Endodermal cell (in vitro differentiated cells): ENCODE data around the gene FNDC11. TPM values are rescaled to one million over a fixed set of nuclear protein-coding genes. Genes with fewer than 3 reads are reported as not detected.

Experiments
- DNase-seq: peaks from one replicate; pipeline ENCODE4 v3.0.0-alpha.2; 2017
- H3K27ac ChIP-seq: 2 replicates; pipeline ENCODE4 v1.5.1; 2013; ENCODE audit warnings: mild to moderate bottlenecking, low read depth, low read length, moderate library complexity
- H3K27me3 ChIP-seq: 2 replicates; pipeline ENCODE4 v1.6.1; 2013; ENCODE audit warnings: mild to moderate bottlenecking, low read length, moderate library complexity; ENCODE audit not compliant: insufficient read depth, control insufficient read depth, poor library complexity, severe bottlenecking
- H3K36me3 ChIP-seq: 2 replicates; pipeline ENCODE4 v1.7.0; 2013; ENCODE audit warnings: mild to moderate bottlenecking, low read length, moderate library complexity; ENCODE audit not compliant: control insufficient read depth, insufficient read depth
- H3K4me1 ChIP-seq: one replicate; pipeline ENCODE4 v1.7.0; 2013; ENCODE audit warnings: low read length; ENCODE audit not compliant: control insufficient read depth, insufficient read depth
- H3K4me3 ChIP-seq: 2 replicates; pipeline ENCODE4 v1.5.1; 2013; ENCODE audit warnings: mild to moderate bottlenecking, low read length, moderate library complexity
- H3K9ac ChIP-seq: 2 replicates; pipeline ENCODE4 v1.6.1; 2013; ENCODE audit warnings: mild to moderate bottlenecking, low read length, moderate library complexity; ENCODE audit not compliant: poor library complexity, severe bottlenecking; ENCODE audit errors: extremely low read depth
- H3K9me3 ChIP-seq: 2 replicates; pipeline ENCODE4 v1.6.1; 2013; ENCODE audit warnings: mild to moderate bottlenecking, low read length, moderate library complexity; ENCODE audit not compliant: control insufficient read depth
- H3K27ac Mint-ChIP-seq: 2 replicates; pipeline ENCODE4 v1.8.0; 2020; ENCODE audit warnings: mixed read lengths
- H3K27me3 Mint-ChIP-seq: 2 replicates; pipeline ENCODE4 v1.8.0; 2021; ENCODE audit warnings: mild to moderate bottlenecking, mixed read lengths; ENCODE audit not compliant: insufficient read depth
- H3K36me3 Mint-ChIP-seq: 2 replicates; pipeline ENCODE4 v1.8.0; 2020; ENCODE audit warnings: low read depth, mixed read lengths
- H3K4me1 Mint-ChIP-seq: 2 replicates; pipeline ENCODE4 v1.8.0; 2020; ENCODE audit warnings: mixed read lengths
- H3K4me3 Mint-ChIP-seq: 2 replicates; pipeline ENCODE4 v1.8.0; 2020; ENCODE audit warnings: mild to moderate bottlenecking, moderate library complexity, mixed read lengths
- H3K9me3 Mint-ChIP-seq: 2 replicates; pipeline ENCODE4 v1.8.0; 2020; ENCODE audit warnings: mild to moderate bottlenecking, mixed read lengths
- CTCF ChIP-seq: fragments of 200-600 bp; sonication (generic); conservative IDR thresholded peaks from 2 replicates; pipeline ENCODE4 v1.5.0; 2021; ENCODE audit warnings: antibody characterized with exemption, mild to moderate bottlenecking
- WGBS, 2 experiments: methylation state at CpG; one replicate each; pipeline versions ENCODE4 v1.1.5 to v1.1.7; 2013; ENCODE audit warnings: missing lambda C conversion rate in 2 of 2, mixed read lengths in 1 of 2; ENCODE audit not compliant: insufficient coverage in 1 of 2, insufficient read length in 1 of 2; 5-methylcytosine and 5-hydroxymethylcytosine counted together
- total RNA-seq, 2 donors: library from RNA; stranded (reverse); fragmentation: NEBNext Ultra II Directional in 1 of 2; extraction: Animal tissue kit (Norgen Biotek cat#: 25700) in 1 of 2; gene quantifications; 2 replicates in 1 of 2; 3 replicates in 1 of 2; pipeline ENCODE4 v1.2.1, GENCODE V29; 2021

The FNDC11 gene
- total RNA-seq, 2 donors from 2014 or later, result 1.8 to 2.4 TPM

DNA sequence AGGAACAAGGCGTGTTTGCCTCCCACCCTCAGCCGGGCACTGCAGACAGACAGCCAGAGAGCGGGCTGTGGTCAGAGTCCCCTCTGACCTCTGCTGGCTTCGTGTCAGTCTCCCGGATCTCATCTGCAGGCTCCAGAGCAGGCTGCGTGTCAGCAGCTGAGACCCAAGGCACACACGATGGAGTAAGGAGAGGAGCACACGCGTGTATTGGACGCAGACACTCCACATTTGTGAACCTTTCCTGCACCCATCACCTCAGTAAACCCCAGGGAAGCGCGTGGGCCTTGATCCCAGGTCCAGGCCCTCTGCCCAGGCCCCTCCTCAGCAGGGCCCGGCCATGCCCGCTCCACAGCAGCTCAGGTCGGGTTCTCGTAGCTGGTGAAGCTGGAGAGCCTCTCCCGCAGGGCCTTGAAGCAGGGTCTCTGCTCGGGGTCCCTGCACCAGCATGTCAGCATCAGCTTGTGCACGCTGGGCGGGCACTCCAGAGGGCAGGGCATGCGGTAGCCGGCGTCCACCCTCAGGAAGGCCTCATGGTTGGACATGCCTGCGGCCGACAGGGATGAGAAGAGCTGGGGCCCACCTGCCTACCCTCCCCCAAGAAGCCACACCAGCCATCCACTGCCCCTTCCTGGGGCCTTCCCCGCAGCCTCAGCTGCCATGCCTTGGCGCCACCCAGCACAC, 24.6 kb upstream of the FNDC11 start:
- no peak overlapping the region for H3K9ac ChIP-seq
- no peak for TF ChIP-seq CTCF
- H3K27ac ChIP-seq, result no peak overlapping the region
- H3K4me3 ChIP-seq, result no peak overlapping the region
- peaks cover 2% of the 10 kb centered on the region for H3K36me3 Mint-ChIP-seq
- H3K4me1 Mint-ChIP-seq, result no peaks in the 10 kb centered on the region
- no peaks in the 10 kb centered on the region for H3K36me3 ChIP-seq
- no peaks in the 10 kb centered on the region for H3K9me3 ChIP-seq
- DNase-seq, result peak; percentile 39
- no peaks in the 10 kb centered on the region for H3K4me1 ChIP-seq
- WGBS, 2 experiments, result 87 to 92% methylated on average over 16 to 27 of the region's 27 CpGs
- no peak overlapping the region for H3K27ac Mint-ChIP-seq
- no peaks in the 10 kb centered on the region for H3K27me3 ChIP-seq
- H3K27me3 Mint-ChIP-seq, result no peaks in the 10 kb centered on the region
- H3K4me3 Mint-ChIP-seq, result no peak overlapping the region
- H3K9me3 Mint-ChIP-seq, result no peaks in the 10 kb centered on the region

- H3K9ac ChIP-seq, result no peak overlapping the region
- no peak overlapping the region for H3K4me3 ChIP-seq
- no peaks in the 10 kb centered on the region for H3K4me1 ChIP-seq
- WGBS, 2 experiments, result 91 to 92% methylated on average over 20 to 39 of the region's 39 CpGs
- Mint-ChIP-seq H3K27ac (no peak overlapping the region), H3K36me3 (no peaks in the 10 kb centered on the region), H3K27me3 (no peaks in the 10 kb centered on the region), H3K4me3 (no peak overlapping the region), H3K4me1 (no peaks in the 10 kb centered on the region), H3K9me3 (no peaks in the 10 kb centered on the region)
- TF ChIP-seq CTCF, result no peak
- no peak overlapping the region for H3K27ac ChIP-seq
- no peaks in the 10 kb centered on the region for H3K36me3 ChIP-seq
- no peaks in the 10 kb centered on the region for H3K27me3 ChIP-seq
- no peaks in the 10 kb centered on the region for H3K9me3 ChIP-seq
- no peak for DNase-seq
Measured at GRCh38 chr20:63529861-63530787, 23.8 kb upstream of the FNDC11 start.

- no peaks in the 10 kb centered on the region for H3K36me3 ChIP-seq
- TF ChIP-seq CTCF, result no peak
- no peaks in the 10 kb centered on the region for H3K27me3 ChIP-seq
- H3K9me3 ChIP-seq, result no peaks in the 10 kb centered on the region
- Mint-ChIP-seq H3K4me3 (no peak overlapping the region), H3K27me3 (no peaks in the 10 kb centered on the region), H3K27ac (no peak overlapping the region), H3K4me1 (no peaks in the 10 kb centered on the region), H3K36me3 (no peaks in the 10 kb centered on the region), H3K9me3 (no peaks in the 10 kb centered on the region)
- H3K4me3 ChIP-seq, result no peak overlapping the region
- 88 to 93% methylated on average over 11 to 14 of the region's 14 CpGs for WGBS, 2 experiments
- no peak overlapping the region for H3K27ac ChIP-seq
- no peak for DNase-seq
- H3K9ac ChIP-seq, result no peak overlapping the region
- H3K4me1 ChIP-seq, result no peaks in the 10 kb centered on the region
Measured at GRCh38 chr20:63530788-63531160, 23.2 kb upstream of the FNDC11 start.
